Smooth muscle cell (in vitro differentiated cells): ENCODE measurements around the gene RESP18. TPM values are rescaled to one million over a fixed set of nuclear protein-coding genes. Genes with fewer than 3 reads are reported as not detected.
"Not testable (repeated sequence)": the region's sequence is repeated elsewhere in the genome, so short reads cannot be mapped to it uniquely, and the experiment has no call there.

ENCODE experiments used
- DNase-seq: peaks from one replicate; lab custom pipeline; 2025; ENCODE audit not compliant: unreplicated experiment; lab: John Stamatoyannopoulos, UW
- H2AFZ ChIP-seq: fragments of 200-600 bp; sonication (generic); 2 replicates; pipeline ENCODE4 v1.6.0; 2016; ENCODE audit warnings: antibody characterized with exemption, low read depth, mild to moderate bottlenecking
- H3F3A ChIP-seq: fragments of 200-600 bp; sonication (generic); 2 replicates; pipeline ENCODE4 v1.6.0; 2017; ENCODE audit warnings: antibody characterized with exemption, low read depth
- H3K27ac ChIP-seq: fragments of 200-600 bp; sonication (generic); 2 replicates; pipeline ENCODE4 v1.5.1; 2016; ENCODE audit warnings: low read depth, mild to moderate bottlenecking
- H3K27me3 ChIP-seq: fragments of 200-600 bp; sonication (generic); 2 replicates; pipeline ENCODE4 v1.6.1; 2016; ENCODE audit warnings: low read depth, mild to moderate bottlenecking
- H3K36me3 ChIP-seq: fragments of 200-600 bp; sonication (generic); 2 replicates; pipeline ENCODE4 v1.5.1; 2016; ENCODE audit warnings: low read depth
- H3K4me1 ChIP-seq: fragments of 200-600 bp; sonication (generic); 2 replicates; pipeline ENCODE4 v1.5.1; 2016; ENCODE audit warnings: low read depth
- H3K4me2 ChIP-seq: fragments of 200-600 bp; sonication (generic); 2 replicates; pipeline ENCODE4 v1.6.0; 2016; ENCODE audit warnings: mild to moderate bottlenecking
- H3K4me3 ChIP-seq: fragments of 200-600 bp; sonication (generic); 2 replicates; pipeline ENCODE4 v1.5.1; 2016; ENCODE audit warnings: mild to moderate bottlenecking
- H3K79me2 ChIP-seq: fragments of 200-600 bp; sonication (generic); 2 replicates; pipeline ENCODE4 v1.6.0; 2016; ENCODE audit warnings: low read depth, mild to moderate bottlenecking
- H3K9ac ChIP-seq: fragments of 200-600 bp; sonication (generic); 2 replicates; pipeline ENCODE4 v1.6.0; 2016; ENCODE audit warnings: low read depth
- H3K9me3 ChIP-seq: fragments of 200-600 bp; sonication (generic); replicated peaks from 2 replicates; pipeline ENCODE4 v1.5.1; 2016; ENCODE audit warnings: low read depth
- H4K20me1 ChIP-seq: fragments of 200-600 bp; sonication (generic); 2 replicates; pipeline ENCODE4 v1.6.0; 2016; ENCODE audit warnings: low read depth
- WGBS: methylation state at CpG from one replicate; pipeline ENCODE4 v1.1.7; 2016; ENCODE audit warnings: low lambda C conversion rate; 5-methylcytosine and 5-hydroxymethylcytosine counted together
- polyA plus RNA-seq: library from polyadenylated mRNA; unstranded; fragments of >200 nt; fragmentation: Nextera tagmentation; extraction: Ambion mirVana; gene quantifications from 2 replicates; pipeline ENCODE4 v1.2.1, GENCODE V29; 2016
- total RNA-seq: library from RNA; depleted of rRNA; stranded (reverse); fragments of >200 nt; gene quantifications from 2 replicates; pipeline ENCODE4 v1.2.3, GENCODE V29; 2014
- TF ChIP-seq, protein P1 (sequence below): fragments of 200-600 bp; sonication (generic); IDR thresholded peaks from 2 replicates; pipeline ENCODE4 v1.5.1; 2017; ENCODE audit warnings: borderline replicate concordance, mild to moderate bottlenecking, antibody characterized with exemption; ENCODE audit not compliant: insufficient read depth, poor library complexity, severe bottlenecking

The RESP18 gene
- total and polyA plus RNA-seq, 2 experiments from 2014 or later, result not detected

GRCh38 chr2:219289537-219290361, 42.8 kb downstream of the RESP18 start:
- Histone ChIP-seq H3K4me2 (no peak overlapping the region), H3F3A (no peaks in the 10 kb centered on the region), H2AFZ (no peak overlapping the region), H3K79me2 (no peaks in the 10 kb centered on the region), H3K9me3 (no peaks in the 10 kb centered on the region), H3K4me1 (no peaks in the 10 kb centered on the region), H4K20me1 (no peaks in the 10 kb centered on the region), H3K9ac (no peak overlapping the region), H3K4me3 (no peak overlapping the region), H3K27ac (no peak overlapping the region), H3K27me3 (no peaks in the 10 kb centered on the region), H3K36me3 (no peaks in the 10 kb centered on the region)
- TF ChIP-seq, protein P1, sequence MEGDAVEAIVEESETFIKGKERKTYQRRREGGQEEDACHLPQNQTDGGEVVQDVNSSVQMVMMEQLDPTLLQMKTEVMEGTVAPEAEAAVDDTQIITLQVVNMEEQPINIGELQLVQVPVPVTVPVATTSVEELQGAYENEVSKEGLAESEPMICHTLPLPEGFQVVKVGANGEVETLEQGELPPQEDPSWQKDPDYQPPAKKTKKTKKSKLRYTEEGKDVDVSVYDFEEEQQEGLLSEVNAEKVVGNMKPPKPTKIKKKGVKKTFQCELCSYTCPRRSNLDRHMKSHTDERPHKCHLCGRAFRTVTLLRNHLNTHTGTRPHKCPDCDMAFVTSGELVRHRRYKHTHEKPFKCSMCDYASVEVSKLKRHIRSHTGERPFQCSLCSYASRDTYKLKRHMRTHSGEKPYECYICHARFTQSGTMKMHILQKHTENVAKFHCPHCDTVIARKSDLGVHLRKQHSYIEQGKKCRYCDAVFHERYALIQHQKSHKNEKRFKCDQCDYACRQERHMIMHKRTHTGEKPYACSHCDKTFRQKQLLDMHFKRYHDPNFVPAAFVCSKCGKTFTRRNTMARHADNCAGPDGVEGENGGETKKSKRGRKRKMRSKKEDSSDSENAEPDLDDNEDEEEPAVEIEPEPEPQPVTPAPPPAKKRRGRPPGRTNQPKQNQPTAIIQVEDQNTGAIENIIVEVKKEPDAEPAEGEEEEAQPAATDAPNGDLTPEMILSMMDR, result no peak
- peak; percentile 15 for DNase-seq
- WGBS, result 66% methylated on average over 16 of the region's 16 CpGs

DNA sequence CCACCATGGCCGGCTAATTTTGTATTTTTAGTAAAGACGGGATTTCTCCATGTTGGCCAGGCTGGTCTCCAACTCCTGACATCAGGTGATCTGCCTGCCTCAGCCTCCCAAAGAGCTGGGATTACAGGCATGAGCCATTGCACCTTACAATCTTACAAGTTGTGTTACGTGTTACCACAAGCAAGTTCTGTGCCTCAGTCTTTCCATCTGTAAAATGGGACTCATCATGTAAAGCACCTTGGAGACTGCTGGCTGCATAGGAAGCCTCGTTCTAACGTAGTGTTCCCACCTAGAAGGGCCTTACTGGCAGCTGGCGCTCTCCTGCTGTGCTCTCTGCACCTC, 43.4 kb downstream of the RESP18 start:
- H3K4me1 ChIP-seq, result no peaks in the 10 kb centered on the region
- no peaks in the 10 kb centered on the region for H3K9me3 ChIP-seq
- no peak overlapping the region for H2AFZ ChIP-seq
- no peak for DNase-seq
- H3F3A ChIP-seq, result no peaks in the 10 kb centered on the region
- no peaks in the 10 kb centered on the region for H4K20me1 ChIP-seq
- no peaks in the 10 kb centered on the region for H3K79me2 ChIP-seq
- no peak overlapping the region for H3K9ac ChIP-seq
- no peaks in the 10 kb centered on the region for H3K27me3 ChIP-seq
- no peak overlapping the region for H3K4me3 ChIP-seq
- H3K36me3 ChIP-seq, result no peaks in the 10 kb centered on the region
- H3K4me2 ChIP-seq, result no peak overlapping the region
- TF ChIP-seq, protein P1, result no peak
- WGBS, result 91% methylated on average over 6 of the region's 6 CpGs
- no peak overlapping the region for H3K27ac ChIP-seq

DNA sequence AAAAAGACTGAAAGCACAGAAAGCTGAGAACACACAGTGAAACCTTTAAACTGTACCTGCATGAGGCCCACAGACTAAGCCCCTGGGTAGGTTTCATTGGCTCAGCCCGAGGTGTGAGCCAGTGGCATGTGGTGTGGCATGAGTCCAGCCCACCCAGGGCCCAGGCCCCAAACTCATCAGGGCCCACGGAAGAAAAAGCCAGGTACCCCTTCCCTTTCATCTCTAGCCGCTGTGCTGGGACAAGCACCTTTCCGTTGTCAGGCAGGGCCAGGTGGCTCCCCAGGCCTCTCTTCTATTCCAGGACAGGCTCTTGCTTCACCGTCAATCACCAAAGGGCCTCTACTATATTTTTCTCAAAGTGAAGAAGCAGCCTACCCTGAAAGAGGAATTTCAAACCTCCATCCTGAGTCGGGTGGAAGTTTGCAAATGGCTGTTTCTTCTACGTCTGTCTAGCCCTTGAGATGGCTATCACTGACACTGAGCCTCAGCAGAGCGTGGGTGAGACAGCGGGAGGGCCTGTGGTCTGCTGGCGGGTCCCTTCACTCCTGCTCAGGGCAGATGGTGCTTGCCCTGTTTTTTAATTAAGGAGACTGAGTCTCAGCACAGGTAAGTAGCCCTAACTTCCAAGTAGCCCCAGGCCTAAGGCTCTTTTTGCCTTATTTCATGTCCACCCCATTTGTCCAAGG, 44.8 kb downstream of the RESP18 start:
- TF ChIP-seq, protein P1, result no peak
- H3K4me1 ChIP-seq, result no peaks in the 10 kb centered on the region
- H3K4me2 ChIP-seq, result no peak overlapping the region
- H2AFZ ChIP-seq, result no peak overlapping the region
- H3K9ac ChIP-seq, result no peak overlapping the region
- no peak overlapping the region for H3K27ac ChIP-seq
- H3K4me3 ChIP-seq, result no peak overlapping the region
- H3F3A ChIP-seq, result peaks cover 4% of the 10 kb centered on the region
- no peaks in the 10 kb centered on the region for H4K20me1 ChIP-seq
- WGBS, result 63% methylated on average over 10 of the region's 10 CpGs
- H3K9me3 ChIP-seq, result no peaks in the 10 kb centered on the region
- H3K36me3 ChIP-seq, result no peaks in the 10 kb centered on the region
- no peaks in the 10 kb centered on the region for H3K79me2 ChIP-seq
- DNase-seq, result no peak
- no peaks in the 10 kb centered on the region for H3K27me3 ChIP-seq

GRCh38 chr2:219287116-219287440, 45.5 kb downstream of the RESP18 start:
- not testable (repeated sequence) for H3K4me2 ChIP-seq, H3K9me3 ChIP-seq, DNase-seq, H2AFZ ChIP-seq, H3K79me2 ChIP-seq, H3K9ac ChIP-seq, H4K20me1 ChIP-seq, H3F3A ChIP-seq, H3K36me3 ChIP-seq, H3K4me3 ChIP-seq, H3K27me3 ChIP-seq, H3K4me1 ChIP-seq
- WGBS, result 92% methylated on average over 6 of the region's 6 CpGs
- H3K27ac ChIP-seq, result peak overlapping the region; percentile 19
